Fibroblast of the aortic adventitia (primary cell): Measurements from ENCODE around the gene RMI1. TPM values are rescaled to one million over a fixed set of nuclear protein-coding genes. Genes with fewer than 3 reads are reported as not detected.
"Not testable (repeated sequence)": the region's sequence is repeated elsewhere in the genome, so short reads cannot be mapped to it uniquely, and the experiment has no call there.

Source experiments
- DNase-seq: peaks from one replicate; pipeline ENCODE4 v3.0.0-alpha.2; 2010; ENCODE audit warnings: low read depth
- H3K4me3 ChIP-seq: 2 replicates; pipeline ENCODE4 v1.5.1; 2011; ENCODE audit warnings: low read depth, mild to moderate bottlenecking, control low read depth, low read length, moderate library complexity
- CTCF ChIP-seq: IDR thresholded peaks from 2 replicates; pipeline ENCODE4 v1.5.1; 2011; ENCODE audit warnings: mild to moderate bottlenecking, low read length, control low read depth, inconsistent platforms; ENCODE audit not compliant: insufficient read depth
- total RNA-seq: library from RNA; depleted of rRNA; stranded (reverse); fragments of >200 nt; gene quantifications from 2 replicates; pipeline ENCODE4 v1.2.3, GENCODE V29; 2012; ENCODE audit warnings: low replicate concordance

Gene RMI1
- total RNA-seq, 1 donor: 17.0 TPM

DNA sequence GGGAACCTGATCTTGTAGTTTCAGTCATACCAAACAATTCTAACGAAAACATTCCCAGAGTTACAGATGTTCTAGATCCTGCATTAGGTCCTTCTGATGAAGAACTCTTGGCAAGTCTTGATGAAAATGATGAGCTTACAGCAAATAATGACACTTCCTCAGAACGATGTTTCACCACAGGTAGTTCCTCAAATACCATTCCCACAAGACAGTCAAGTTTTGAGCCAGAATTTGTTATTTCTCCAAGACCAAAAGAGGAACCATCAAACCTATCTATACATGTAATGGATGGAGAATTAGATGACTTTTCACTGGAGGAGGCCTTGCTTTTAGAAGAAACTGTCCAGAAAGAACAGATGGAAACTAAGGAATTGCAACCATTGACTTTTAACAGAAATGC lies 21.0 kb downstream of the RMI1 start:
- no peak for DNase-seq
- H3K4me3 ChIP-seq: no peak overlapping the region
- no peak for TF ChIP-seq CTCF

GRCh38 chr9:84002344-84002743 lies 21.7 kb downstream of the RMI1 start:
- TF ChIP-seq CTCF: no peak
- peak; percentile 42 for DNase-seq
- no peak overlapping the region for H3K4me3 ChIP-seq

- no peak for DNase-seq
- no peak for TF ChIP-seq CTCF
- H3K4me3 ChIP-seq: no peak overlapping the region
Observed at GRCh38 chr9:84003246-84003645, 22.6 kb downstream of the RMI1 start.

DNA sequence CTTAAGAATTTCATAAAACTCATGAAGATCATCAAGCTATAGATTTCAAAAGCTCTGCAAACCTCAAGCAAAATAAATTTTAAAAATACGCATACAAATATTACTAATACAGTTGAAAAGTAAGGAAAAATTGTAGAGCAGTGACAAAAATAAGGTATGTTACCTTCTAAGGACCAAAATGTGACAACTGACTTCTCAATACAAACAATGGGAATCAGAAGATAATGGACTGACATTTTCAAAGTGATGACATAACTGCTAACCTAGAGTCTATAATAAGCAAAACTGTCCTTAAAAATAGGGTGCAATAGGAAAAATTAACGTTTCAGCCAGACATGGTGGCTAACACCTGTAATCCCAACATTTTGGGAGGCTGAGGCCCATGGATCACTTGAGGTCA lies 27.1 kb downstream of the RMI1 start:
- H3K4me3 ChIP-seq: no peak overlapping the region
- no peak for TF ChIP-seq CTCF
- DNase-seq: no peak

GRCh38 chr9:84024041-84024575 lies 43.5 kb downstream of the RMI1 start:
- no peak overlapping the region for H3K4me3 ChIP-seq
- DNase-seq: no peak
- TF ChIP-seq CTCF: no peak

DNA sequence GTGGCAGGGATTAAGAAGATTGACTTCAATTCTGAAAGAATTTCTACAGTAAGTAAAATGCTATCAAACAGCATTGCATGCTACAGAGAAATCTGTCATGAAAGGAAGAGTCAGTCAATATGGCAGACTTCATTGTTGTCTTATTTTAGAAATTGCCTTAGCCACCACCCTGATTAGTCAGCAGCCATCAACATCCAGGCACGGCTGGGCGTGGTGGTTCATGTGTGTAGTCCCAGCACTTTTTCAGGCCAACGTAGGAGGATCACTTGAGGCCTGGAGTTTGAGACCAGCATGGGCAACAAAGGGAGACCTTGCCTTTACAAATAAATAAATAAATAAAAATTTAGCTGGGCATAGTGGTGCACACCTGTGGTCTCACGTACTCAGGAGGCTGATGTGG lies 46.6 kb downstream of the RMI1 start:
- no peak for TF ChIP-seq CTCF
- peak; percentile 4 for DNase-seq
- no peak overlapping the region for H3K4me3 ChIP-seq

DNA sequence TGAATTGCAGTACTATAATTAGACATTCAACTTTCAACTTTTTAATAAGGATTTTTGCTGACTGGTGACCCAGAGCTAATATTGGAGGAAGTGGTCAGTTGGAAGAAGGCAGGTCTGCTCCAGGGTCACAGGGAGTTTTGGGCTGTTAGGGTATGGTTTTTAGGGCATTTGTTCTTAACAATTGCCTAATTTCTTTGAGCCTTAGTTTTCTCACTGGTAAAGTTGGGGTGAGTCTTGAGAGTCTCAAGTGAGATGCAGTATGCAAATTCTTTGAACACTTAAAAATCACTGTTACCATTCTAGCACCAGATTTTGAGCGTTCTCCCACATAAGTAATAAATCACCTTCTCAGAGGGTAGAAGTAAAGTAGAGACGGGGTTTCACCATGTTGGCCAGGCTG lies 50.9 kb downstream of the RMI1 start:
- H3K4me3 ChIP-seq: no peak overlapping the region
- DNase-seq: no peak

DNA sequence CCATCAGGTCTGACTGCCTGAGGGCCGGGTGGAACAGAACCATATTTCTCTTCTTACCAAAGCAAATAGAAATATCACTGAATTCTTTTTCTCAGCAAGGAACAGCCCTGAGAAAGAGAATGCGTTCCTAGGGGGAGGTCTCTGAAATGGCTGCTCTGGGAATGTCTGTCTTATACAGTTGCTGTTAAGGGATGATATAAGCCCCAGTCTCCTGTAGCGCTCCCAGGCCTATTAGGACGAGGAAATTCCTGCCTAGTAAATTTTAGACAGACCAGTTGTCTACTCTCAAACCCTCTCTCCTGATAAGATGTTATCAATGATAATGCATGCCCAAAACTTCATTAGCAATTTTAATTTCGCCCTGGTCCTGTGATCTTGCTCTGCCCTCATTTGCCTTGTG lies 61.3 kb downstream of the RMI1 start:
- not testable (repeated sequence) for H3K4me3 ChIP-seq, DNase-seq

More for the DNA sequence above, 50.9 kb downstream of the RMI1 start:
- TF ChIP-seq CTCF: no peak
